GM23248 (cell line): ENCODE data around the gene POU3F2.

Experiments
- EZH2 ChIP-seq: fragments of 200-600 bp; sonication (generic); IDR thresholded peaks from 2 replicates; pipeline ENCODE4 v1.6.1; 2018; ENCODE audit warnings: antibody characterized with exemption, mild to moderate bottlenecking; ENCODE audit not compliant: insufficient read depth, poor library complexity, severe bottlenecking
- EZH2phosphoT487 ChIP-seq: fragments of 200-600 bp; sonication (generic); IDR thresholded peaks from 2 replicates; pipeline ENCODE4 v1.6.1; 2018; ENCODE audit warnings: antibody characterized with exemption, moderate library complexity, mild to moderate bottlenecking, low read depth; ENCODE audit not compliant: insufficient read depth

DNA sequence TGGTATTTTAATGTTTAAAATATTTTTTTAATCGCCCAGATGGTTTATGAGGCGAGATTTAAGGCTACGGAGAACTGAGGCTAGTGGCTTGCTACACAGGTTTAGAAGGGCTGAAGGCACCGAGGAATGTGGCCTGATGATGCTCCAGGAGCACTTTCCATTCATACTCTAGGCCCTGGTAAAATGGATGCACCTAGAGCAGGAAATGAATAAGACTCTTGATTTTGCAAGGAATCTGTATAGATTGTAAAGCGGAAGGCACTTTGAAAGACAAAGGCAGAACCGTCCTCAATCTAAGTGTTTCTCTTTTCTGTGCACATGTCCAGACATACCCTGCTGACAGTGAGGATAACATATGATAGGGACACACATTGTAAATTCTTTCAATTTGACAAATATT is 30.1 kb downstream of the POU3F2 start:
- TF ChIP-seq EZH2 = no peak
- TF ChIP-seq EZH2phosphoT487 = no peak
